Measurements from ENCODE around the gene SCRT2. TPM values are rescaled to one million over a fixed set of nuclear protein-coding genes. Genes with fewer than 3 reads are reported as not detected.
"Not testable (repeated sequence)": the region's sequence is repeated elsewhere in the genome, so short reads cannot be mapped to it uniquely, and the experiment has no call there.

SCRT2 gene
- total RNA-seq, 1 donor, result not detected

GRCh38 chr20:642398-643174 lies 33.0 kb downstream of the SCRT2 start:
- no peaks in the 10 kb centered on the region for H3K27me3 ChIP-seq (ENCODE audit: insufficient read depth, low read length)

GRCh38 chr20:642013-642397 lies 33.6 kb downstream of the SCRT2 start:
- H3K4me1 ChIP-seq (ENCODE audit: insufficient read depth, low read length); H3K4me3 ChIP-seq (ENCODE audit: insufficient read depth, low read length); H3K36me3 ChIP-seq (ENCODE audit: insufficient read depth, low read length); DNase-seq (ENCODE audit: insufficient read length, low spot score, missing footprints); H3K27me3 ChIP-seq (ENCODE audit: insufficient read depth, low read length); H3K27ac ChIP-seq (ENCODE audit: low read depth, low read length); H3K9me3 ChIP-seq (ENCODE audit: low read depth, low read length); H3K79me2 ChIP-seq (ENCODE audit: insufficient read depth, low read length); H2AFZ ChIP-seq (ENCODE audit: low read length); H3K4me2 ChIP-seq (ENCODE audit: insufficient read depth, low read length): not testable (repeated sequence)
- H4K20me1 ChIP-seq (ENCODE audit: insufficient read depth, low read length), result peaks cover 20% of the 10 kb centered on the region

More at GRCh38 chr20:642398-643174, 33.0 kb downstream of the SCRT2 start:
- peaks cover 26% of the 10 kb centered on the region for H4K20me1 ChIP-seq (ENCODE audit: insufficient read depth, low read length)
- peak overlapping the region; percentile 57 for H3K4me3 ChIP-seq (ENCODE audit: insufficient read depth, low read length)
- no peaks in the 10 kb centered on the region for H3K4me1 ChIP-seq (ENCODE audit: insufficient read depth, low read length)
- H3K36me3 ChIP-seq (ENCODE audit: insufficient read depth, low read length), result peaks cover 11% of the 10 kb centered on the region
- H3K9me3 ChIP-seq (ENCODE audit: low read depth, low read length), result no peaks in the 10 kb centered on the region
- peak overlapping the region; percentile 58 for H3K4me2 ChIP-seq (ENCODE audit: insufficient read depth, low read length)
- peaks cover 8% of the 10 kb centered on the region for H3K79me2 ChIP-seq (ENCODE audit: insufficient read depth, low read length)
- no peak overlapping the region for H3K27ac ChIP-seq (ENCODE audit: low read depth, low read length)
- no peak for TF ChIP-seq CTCF (IDR thresholded peaks at IDR 0.05; ENCODE audit: extremely low read depth, low read depth, low read length)
- DNase-seq (ENCODE audit: insufficient read length, low spot score, missing footprints), result peak; percentile 87
- no peak overlapping the region for H2AFZ ChIP-seq (ENCODE audit: low read length)

- Histone ChIP-seq H3K36me3 (ENCODE audit: insufficient read depth, low read length) (no peaks in the 10 kb centered on the region), H4K20me1 (ENCODE audit: insufficient read depth, low read length) (peaks cover 15% of the 10 kb centered on the region), H3K9me3 (ENCODE audit: low read depth, low read length) (no peaks in the 10 kb centered on the region), H2AFZ (ENCODE audit: low read length) (no peak overlapping the region), H3K27ac (ENCODE audit: low read depth, low read length) (no peak overlapping the region), H3K79me2 (ENCODE audit: insufficient read depth, low read length) (no peaks in the 10 kb centered on the region), H3K4me1 (ENCODE audit: insufficient read depth, low read length) (no peaks in the 10 kb centered on the region), H3K27me3 (ENCODE audit: insufficient read depth, low read length) (peaks cover 2% of the 10 kb centered on the region), H3K4me3 (ENCODE audit: insufficient read depth, low read length) (no peak overlapping the region), H3K4me2 (ENCODE audit: insufficient read depth, low read length) (no peak overlapping the region)
- TF ChIP-seq CTCF (IDR thresholded peaks at IDR 0.05; ENCODE audit: extremely low read depth, low read depth, low read length), result no peak
- peak; percentile 89 for DNase-seq (ENCODE audit: insufficient read length, low spot score, missing footprints)
Observed at GRCh38 chr20:641516-641875, 34.1 kb downstream of the SCRT2 start.

- no peaks in the 10 kb centered on the region for H3K79me2 ChIP-seq (ENCODE audit: insufficient read depth, low read length)
- peaks cover 2% of the 10 kb centered on the region for H3K27me3 ChIP-seq (ENCODE audit: insufficient read depth, low read length)
- H3K36me3 ChIP-seq (ENCODE audit: insufficient read depth, low read length), result no peaks in the 10 kb centered on the region
- no peaks in the 10 kb centered on the region for H3K9me3 ChIP-seq (ENCODE audit: low read depth, low read length)
- no peak overlapping the region for H3K4me2 ChIP-seq (ENCODE audit: insufficient read depth, low read length)
- H2AFZ ChIP-seq (ENCODE audit: low read length), result no peak overlapping the region
- DNase-seq (ENCODE audit: insufficient read length, low spot score, missing footprints), result no peak
- H3K4me1 ChIP-seq (ENCODE audit: insufficient read depth, low read length), result no peaks in the 10 kb centered on the region
- peaks cover 14% of the 10 kb centered on the region for H4K20me1 ChIP-seq (ENCODE audit: insufficient read depth, low read length)
- TF ChIP-seq CTCF (IDR thresholded peaks at IDR 0.05; ENCODE audit: extremely low read depth, low read depth, low read length), result no peak
- H3K4me3 ChIP-seq (ENCODE audit: insufficient read depth, low read length), result no peak overlapping the region
- no peak overlapping the region for H3K27ac ChIP-seq (ENCODE audit: low read depth, low read length)
Observed at GRCh38 chr20:640674-641515, 34.7 kb downstream of the SCRT2 start.

Data from osteoblast (primary cell).